NB4 (cell line): Measurements from ENCODE around the gene SEL1L2.

ENCODE experiments used
- DNase-seq: peaks from one replicate; pipeline ENCODE4 v3.0.0; 2010; ENCODE audit warnings: low read depth
- H3K4me3 ChIP-seq: one replicate; pipeline ENCODE4 v1.5.1; 2011; ENCODE audit warnings: mild to moderate bottlenecking, low read depth, low read length, moderate library complexity
- CTCF ChIP-seq: IDR thresholded peaks from one replicate; pipeline ENCODE4 v1.5.1; 2012; ENCODE audit warnings: low read depth, low read length
- MAX ChIP-seq: IDR thresholded peaks from 2 replicates; pipeline ENCODE4 v1.6.1; 2011; ENCODE audit warnings: low read depth, low read length
- MYC ChIP-seq: IDR thresholded peaks from 2 replicates; pipeline ENCODE4 v1.6.1; 2011; ENCODE audit warnings: low read depth, low read length
- POLR2A ChIP-seq: IDR thresholded peaks from 2 replicates; pipeline ENCODE4 v1.6.1; 2011; ENCODE audit warnings: mild to moderate bottlenecking; ENCODE audit not compliant: insufficient read length; ENCODE audit errors: extremely low read depth

The SEL1L2 gene

GRCh38 chr20:13928901-13929300 is 61.5 kb downstream of the SEL1L2 start:
- no peak overlapping the region for H3K4me3 ChIP-seq
- DNase-seq, result no peak
- TF ChIP-seq CTCF, result no peak
- TF ChIP-seq MAX, result no peak
- TF ChIP-seq MYC, result no peak
- no peak for TF ChIP-seq POLR2A

- no peak overlapping the region for H3K4me3 ChIP-seq
- DNase-seq, result no peak
- TF ChIP-seq MYC, result no peak
- no peak for TF ChIP-seq POLR2A
- no peak for TF ChIP-seq CTCF
- TF ChIP-seq MAX, result no peak
Measured at GRCh38 chr20:13927171-13927570, 63.2 kb downstream of the SEL1L2 start.

GRCh38 chr20:13922241-13922640 is 68.2 kb downstream of the SEL1L2 start:
- no peak for DNase-seq
- H3K4me3 ChIP-seq, result no peak overlapping the region
- TF ChIP-seq CTCF, result no peak
- TF ChIP-seq MYC, result no peak
- TF ChIP-seq MAX, result no peak
- TF ChIP-seq POLR2A, result no peak

- no peak for TF ChIP-seq MYC
- no peak for TF ChIP-seq CTCF
- no peak for TF ChIP-seq MAX
- TF ChIP-seq POLR2A, result no peak
- no peak overlapping the region for H3K4me3 ChIP-seq
- no peak for DNase-seq
Measured at GRCh38 chr20:13915284-13915683, 75.1 kb downstream of the SEL1L2 start.

- no peak overlapping the region for H3K4me3 ChIP-seq
- TF ChIP-seq CTCF (no peak), MYC (no peak), MAX (no peak), POLR2A (no peak)
- no peak for DNase-seq
Measured at GRCh38 chr20:13913572-13913971, 76.8 kb downstream of the SEL1L2 start.

- no peak overlapping the region for H3K4me3 ChIP-seq
- TF ChIP-seq MYC (no peak), MAX (no peak), CTCF (no peak), POLR2A (no peak)
- DNase-seq, result no peak
Measured at GRCh38 chr20:13913131-13913530, 77.3 kb downstream of the SEL1L2 start.
